HG03095 (cell line): ENCODE data around the gene JPT2.
A peak's percentile ranks its signal among the peaks of the same experiment; 100 is the strongest.

Experiments
- ATAC-seq: cut with Tn5 transposase; IDR thresholded peaks from one replicate; pipeline ENCODE4 v1.9.1; 2021; ENCODE audit warnings: moderate library complexity; ENCODE audit not compliant: unreplicated experiment

JPT2 gene

DNA sequence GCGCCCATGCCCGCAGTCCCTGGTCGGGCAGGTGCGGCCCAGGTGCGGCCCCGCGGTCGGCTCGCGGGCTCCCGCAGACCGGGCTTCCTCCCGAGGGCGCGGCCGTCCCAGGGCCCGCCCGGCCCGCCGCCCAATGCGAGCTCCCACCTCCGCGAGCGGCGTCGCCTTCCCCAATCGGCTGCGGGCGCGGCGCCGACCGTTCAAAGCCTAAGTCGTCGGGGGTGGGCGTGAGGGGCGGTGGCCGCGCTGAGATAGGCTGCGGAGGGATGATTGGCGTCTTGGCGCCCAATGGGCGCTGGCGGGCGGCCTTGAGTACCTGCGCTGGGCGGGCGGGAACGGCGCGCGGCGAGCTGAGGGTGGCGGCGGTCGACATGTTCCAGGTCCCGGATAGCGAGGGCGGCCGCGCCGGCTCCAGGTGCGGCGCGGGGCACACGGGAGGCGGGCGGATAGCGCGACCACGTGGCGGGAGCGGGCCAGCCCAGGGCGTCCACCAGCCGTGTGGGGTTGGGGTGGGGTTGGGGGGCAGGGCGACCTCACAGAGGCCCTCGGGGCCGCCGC lies at the start of gene JPT2:
Gene JPT2 (plus strand): TSS at position 338 of the 558 bp plus-strand sequence. CDS start 34 bp downstream, at position 372.
- peak; percentile 81 for ATAC-seq

GRCh38 chr16:1630450-1631213 lies 47.4 kb upstream of the JPT2 start:
- ATAC-seq: no peak

GRCh38 chr16:1631230-1631629 lies 46.8 kb upstream of the JPT2 start:
- no peak for ATAC-seq

DNA sequence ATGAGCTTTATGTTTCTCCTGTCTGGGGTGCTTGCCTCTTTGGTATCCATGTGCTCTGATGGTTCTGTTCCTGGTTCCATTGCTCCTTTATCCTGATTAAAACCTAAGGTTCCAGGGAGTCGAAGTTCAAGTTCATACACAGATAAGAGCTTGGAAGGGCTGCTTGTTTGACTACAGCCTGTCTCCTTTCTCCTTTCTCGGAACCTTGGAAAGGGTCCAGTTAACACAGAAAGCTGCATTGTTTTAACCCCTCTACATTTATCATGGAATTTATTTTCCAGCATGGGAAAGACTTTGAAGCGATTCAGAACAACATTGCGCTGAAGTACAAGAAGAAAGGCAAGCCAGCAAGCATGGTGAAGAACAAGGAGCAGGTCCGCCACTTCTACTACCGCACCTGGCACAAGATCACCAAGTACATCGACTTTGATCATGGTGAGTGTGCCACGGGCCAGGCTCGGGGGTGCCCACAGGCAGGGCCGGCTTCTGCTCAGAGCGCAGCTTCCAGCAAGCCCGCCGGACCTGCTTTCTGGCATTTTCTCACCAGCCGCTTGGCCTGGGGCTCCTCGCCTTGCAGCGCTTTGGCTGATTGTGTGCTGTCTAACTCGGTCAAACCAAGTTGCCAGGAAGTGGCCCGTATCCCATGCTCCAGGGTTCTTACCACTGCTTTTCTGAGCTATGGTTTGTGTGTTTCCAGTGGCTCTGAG lies 46.0 kb upstream of the JPT2 start:
- no peak for ATAC-seq

GRCh38 chr16:1632638-1632970 lies 45.5 kb upstream of the JPT2 start:
- ATAC-seq: no peak

DNA sequence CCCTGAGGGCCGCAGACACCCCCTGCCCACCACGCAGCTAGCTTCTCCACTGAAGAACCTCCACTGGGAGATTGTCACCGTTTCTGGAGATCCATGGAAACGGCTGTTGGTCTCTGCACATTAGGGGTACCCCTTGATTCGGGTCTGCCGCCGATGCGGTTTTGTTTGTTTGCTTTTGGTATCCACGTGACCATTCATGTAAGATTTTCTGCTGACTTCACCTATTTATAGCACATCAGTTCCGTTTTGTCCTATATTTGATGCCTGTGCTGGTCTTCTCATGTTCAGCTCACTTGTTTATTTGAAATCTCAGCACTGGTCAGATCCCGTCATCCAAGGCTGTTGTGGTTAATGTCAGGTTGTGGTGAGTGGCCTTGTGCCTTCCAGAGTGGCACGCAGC lies 44.8 kb upstream of the JPT2 start:
- ATAC-seq: no peak

GRCh38 chr16:1634541-1634940 lies 43.5 kb upstream of the JPT2 start:
- no peak for ATAC-seq

GRCh38 chr16:1635070-1635469 lies 43.0 kb upstream of the JPT2 start:
- no peak for ATAC-seq

- no peak for ATAC-seq
Measured at GRCh38 chr16:1637526-1637925, 40.6 kb upstream of the JPT2 start.

DNA sequence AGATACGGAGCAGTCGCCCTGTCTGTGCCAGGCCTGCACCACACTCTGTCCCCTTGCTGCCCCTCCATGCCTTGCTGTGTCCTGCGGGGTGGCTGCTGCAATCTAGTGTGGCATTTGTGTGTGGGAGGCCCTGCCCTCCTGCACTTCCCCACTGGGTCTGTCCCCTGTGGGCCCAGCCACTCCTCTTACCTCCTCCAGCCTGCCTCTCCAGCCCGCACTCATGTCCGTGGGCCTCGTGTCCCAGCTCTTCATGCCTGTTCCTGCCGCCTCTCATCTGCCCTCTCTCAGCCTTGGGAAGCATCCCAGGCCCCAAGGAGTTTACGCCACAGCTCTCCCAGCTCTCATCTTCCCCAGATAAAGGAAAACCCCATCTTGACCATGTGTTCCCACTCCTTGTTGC lies 39.3 kb upstream of the JPT2 start:
- no peak for ATAC-seq

DNA sequence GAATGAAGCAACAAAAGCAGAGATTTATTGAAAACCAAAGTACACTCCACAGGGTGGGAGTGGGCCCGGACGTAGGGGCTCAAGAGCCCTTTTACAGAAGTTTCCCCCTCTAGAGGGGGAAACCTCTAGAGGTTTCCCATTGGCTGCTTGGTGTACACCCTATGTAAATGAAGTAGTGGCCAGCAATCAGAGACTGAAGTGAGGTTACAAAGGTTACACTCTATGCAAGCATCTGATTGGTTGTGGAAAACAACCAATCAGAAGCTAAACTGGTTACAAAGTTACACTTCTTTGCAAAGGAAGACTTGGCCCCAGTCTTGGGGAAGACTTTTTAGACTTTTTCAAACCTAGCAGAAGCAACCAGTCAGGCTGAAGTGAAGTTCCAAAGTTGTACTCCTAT lies 38.8 kb upstream of the JPT2 start:
- no peak for ATAC-seq

DNA sequence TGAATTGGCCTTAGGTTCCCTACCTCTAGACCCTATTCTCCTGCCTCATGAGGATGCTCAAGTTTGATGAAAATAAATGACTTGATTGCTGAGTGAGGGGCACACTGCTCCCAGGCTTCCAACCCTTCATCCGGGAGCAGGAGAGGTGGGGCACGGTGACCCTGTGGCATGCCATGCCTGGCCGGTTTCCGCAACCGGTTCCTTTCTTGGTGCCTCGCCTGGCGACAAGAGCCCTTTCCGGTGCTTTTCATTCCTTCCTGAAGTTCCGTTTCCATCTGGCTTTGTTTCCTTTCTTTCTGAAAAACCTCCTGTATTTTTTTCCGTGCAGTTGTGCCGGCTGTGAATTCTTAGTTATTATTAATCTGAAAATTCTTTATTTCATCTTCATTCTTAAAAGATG lies 38.2 kb upstream of the JPT2 start:
- ATAC-seq: no peak

DNA sequence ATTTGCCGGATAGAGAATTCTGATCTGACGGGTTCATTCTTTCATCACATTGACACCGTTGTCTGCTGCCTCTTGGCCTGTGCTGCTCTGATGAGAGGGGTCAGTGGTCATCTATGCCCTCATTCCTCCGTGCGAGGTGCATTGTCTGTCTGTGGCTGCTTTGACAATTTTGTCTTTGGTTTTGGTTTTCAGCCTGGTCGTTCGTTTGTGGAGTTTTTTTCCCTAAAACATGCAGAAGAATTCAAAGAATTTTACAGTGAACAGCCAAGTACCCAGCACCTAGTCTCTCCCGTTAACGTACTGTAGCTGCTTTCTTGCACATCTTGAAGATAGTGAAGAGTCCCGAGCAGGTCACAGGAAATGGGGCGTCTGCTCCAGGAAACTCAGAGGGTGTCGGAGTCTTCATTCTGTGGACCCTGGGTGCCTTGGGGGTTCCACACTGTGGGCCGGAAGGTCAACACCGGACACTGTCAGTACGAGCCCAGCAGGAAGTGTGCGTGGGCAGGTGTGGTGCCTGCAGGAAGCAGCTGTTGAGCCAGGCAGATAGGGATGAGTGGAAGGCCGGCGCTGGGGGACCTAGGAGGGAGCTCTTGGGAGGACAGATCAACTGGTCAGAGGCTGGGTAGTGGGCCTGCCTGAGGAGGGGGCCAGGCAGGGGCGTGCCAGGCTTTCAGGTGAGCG lies 37.7 kb upstream of the JPT2 start:
- no peak for ATAC-seq

- no peak for ATAC-seq
Measured at GRCh38 chr16:1641261-1641660, 36.8 kb upstream of the JPT2 start.

DNA sequence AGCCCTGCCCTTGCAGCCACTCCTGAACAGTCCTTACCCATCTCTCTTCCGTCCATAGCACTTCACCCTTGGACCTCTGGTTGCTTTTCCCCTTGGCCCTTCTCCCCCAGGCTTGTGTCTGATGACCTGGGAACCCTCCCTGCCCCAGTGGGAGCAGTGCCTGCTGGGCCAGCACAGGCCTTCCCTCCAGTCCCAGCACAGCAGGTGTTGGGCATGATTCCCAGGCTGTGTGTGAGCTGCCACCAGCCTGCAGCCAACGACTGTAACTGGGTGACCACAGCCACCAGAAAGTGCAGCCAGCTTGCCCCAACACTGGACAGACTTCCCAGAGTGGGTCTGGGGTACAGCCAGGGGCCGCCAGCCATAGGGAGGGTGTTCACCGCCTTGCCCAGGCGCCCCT lies 35.9 kb upstream of the JPT2 start:
- no peak for ATAC-seq

GRCh38 chr16:1642753-1643152 lies 35.3 kb upstream of the JPT2 start:
- ATAC-seq: no peak

DNA sequence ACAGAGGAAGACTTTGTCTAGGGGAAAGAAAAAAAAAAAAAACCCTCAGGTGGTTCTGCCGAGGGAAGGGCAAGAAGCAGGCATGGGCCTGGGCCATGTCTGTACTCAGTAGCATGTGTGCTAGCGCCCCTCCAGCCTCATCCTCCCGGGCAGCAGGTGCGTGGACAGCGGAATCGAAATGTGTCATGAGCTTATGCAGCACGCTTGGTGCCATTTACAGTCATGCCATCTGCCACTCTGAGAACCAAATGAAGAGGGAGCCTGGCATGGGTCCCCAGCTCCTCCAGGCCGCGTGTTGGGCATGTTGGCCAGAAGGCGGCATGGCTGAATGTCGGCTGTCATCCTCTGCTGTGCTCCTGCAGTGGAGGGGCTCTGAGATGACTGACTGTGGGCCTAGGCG lies 34.6 kb upstream of the JPT2 start:
- no peak for ATAC-seq

GRCh38 chr16:1645914-1646525 lies 32.1 kb upstream of the JPT2 start:
- ATAC-seq: no peak

DNA sequence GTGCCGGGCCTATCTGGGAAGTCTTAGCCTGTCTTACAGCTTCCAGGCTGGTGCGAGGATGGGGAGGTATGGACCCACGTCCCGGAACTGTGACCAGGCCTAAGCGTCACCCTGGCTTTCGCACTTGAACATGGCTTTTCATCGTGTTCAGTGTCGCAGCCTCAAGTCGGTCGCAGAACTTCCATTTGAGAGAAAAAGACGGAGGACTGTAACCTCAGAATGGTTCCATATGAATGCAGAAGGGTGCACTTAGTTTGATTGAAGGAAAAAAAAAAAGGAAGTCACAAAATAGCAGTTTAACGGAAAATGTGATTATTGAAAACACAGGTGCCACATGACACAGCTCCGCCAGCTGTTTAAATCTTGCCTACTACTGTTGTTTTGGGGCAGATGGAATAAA lies 30.2 kb upstream of the JPT2 start:
- ATAC-seq: no peak

DNA sequence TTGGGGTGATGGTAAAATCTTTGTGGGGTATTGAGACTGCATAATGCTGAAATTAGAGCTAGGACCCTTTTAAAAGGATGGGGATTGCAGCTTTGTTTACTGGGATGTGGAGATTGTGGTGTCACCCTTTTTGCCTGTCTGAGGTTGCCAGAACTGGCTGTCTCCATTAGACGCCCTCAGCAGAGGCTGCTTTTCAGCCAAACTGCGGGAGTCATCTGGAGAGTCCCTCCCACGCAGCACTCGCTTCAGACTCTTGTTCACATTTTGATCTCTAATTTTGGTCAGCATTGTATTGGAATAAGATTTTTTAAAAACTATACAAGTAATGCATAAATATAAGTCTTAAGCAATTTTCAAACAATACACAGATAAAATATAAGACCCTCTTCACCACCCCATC lies 27.9 kb upstream of the JPT2 start:
- ATAC-seq: no peak
